Neural progenitor cell (in vitro differentiated cells): ENCODE results near the gene MSANTD1. TPM values are rescaled to one million over a fixed set of nuclear protein-coding genes. Genes with fewer than 3 reads are reported as not detected.

Source experiments
- DNase-seq: peaks from one replicate; pipeline ENCODE4 v3.0.0-alpha.2; 2016; ENCODE audit warnings: low spot score
- H2AFZ ChIP-seq: fragments of 200-600 bp; sonication (generic); replicated peaks from 2 replicates; pipeline ENCODE4 v1.6.1; 2016; ENCODE audit warnings: antibody characterized with exemption
- H3F3A ChIP-seq: fragments of 200-600 bp; sonication (generic); 2 replicates; pipeline ENCODE4 v1.6.1; 2016; ENCODE audit warnings: antibody characterized with exemption, low read depth
- H3K27ac ChIP-seq: fragments of 200-600 bp; sonication (generic); 2 replicates; pipeline ENCODE4 v1.5.1; 2016; ENCODE audit warnings: mild to moderate bottlenecking
- H3K27me3 ChIP-seq: fragments of 200-600 bp; sonication (generic); 2 replicates; pipeline ENCODE4 v1.6.1; 2016; ENCODE audit warnings: mild to moderate bottlenecking, moderate library complexity
- H3K36me3 ChIP-seq: fragments of 200-600 bp; sonication (generic); 2 replicates; pipeline ENCODE4 v1.5.1; 2016
- H3K4me1 ChIP-seq: fragments of 200-600 bp; sonication (generic); 2 replicates; pipeline ENCODE4 v1.6.1; 2016; ENCODE audit warnings: mixed run types
- H3K4me2 ChIP-seq: fragments of 200-600 bp; sonication (generic); 2 replicates; pipeline ENCODE4 v1.6.1; 2016
- H3K4me3 ChIP-seq: fragments of 200-600 bp; sonication (generic); 2 replicates; pipeline ENCODE4 v1.5.1; 2016
- H3K79me2 ChIP-seq: fragments of 200-600 bp; sonication (generic); 2 replicates; pipeline ENCODE4 v1.6.1; 2016; ENCODE audit warnings: low read depth
- H3K9ac ChIP-seq: fragments of 200-600 bp; sonication (generic); 2 replicates; pipeline ENCODE4 v1.6.1; 2016
- H3K9me3 ChIP-seq: fragments of 200-600 bp; sonication (generic); 2 replicates; pipeline ENCODE4 v1.5.1; 2016; ENCODE audit warnings: low read depth
- H4K20me1 ChIP-seq: fragments of 200-600 bp; sonication (generic); 2 replicates; pipeline ENCODE4 v1.6.1; 2016; ENCODE audit warnings: low read depth
- H3K27ac Mint-ChIP-seq: 3 replicates; pipeline ENCODE4 v1.8.0; 2021; ENCODE audit warnings: mixed read lengths
- H3K27me3 Mint-ChIP-seq: 2 replicates; pipeline ENCODE4 v1.8.0; 2022; ENCODE audit warnings: low read depth, mild to moderate bottlenecking, inconsistent platforms, moderate library complexity, mixed read lengths; ENCODE audit not compliant: insufficient read depth
- H3K36me3 Mint-ChIP-seq: 3 replicates; pipeline ENCODE4 v1.8.0; 2021; ENCODE audit warnings: mixed read lengths
- H3K4me1 Mint-ChIP-seq: 3 replicates; pipeline ENCODE4 v1.8.0; 2021; ENCODE audit warnings: mixed read lengths
- H3K4me3 Mint-ChIP-seq: 3 replicates; pipeline ENCODE4 v1.8.0; 2021; ENCODE audit warnings: mild to moderate bottlenecking, moderate library complexity, mixed read lengths
- H3K9me3 Mint-ChIP-seq: 3 replicates; pipeline ENCODE4 v1.8.0; 2020; ENCODE audit warnings: mixed read lengths
- CTCF ChIP-seq: fragments of 200-600 bp; sonication (generic); IDR thresholded peaks from 2 replicates; pipeline ENCODE4 v1.5.1; 2017; ENCODE audit warnings: antibody characterized with exemption, mild to moderate bottlenecking
- EZH2 ChIP-seq: fragments of 200-600 bp; sonication (generic); IDR thresholded peaks from 2 replicates; pipeline ENCODE4 v1.6.1; 2017; ENCODE audit warnings: antibody characterized with exemption, mild to moderate bottlenecking, moderate library complexity
- EZH2phosphoT487 ChIP-seq: fragments of 200-600 bp; sonication (generic); IDR thresholded peaks from 2 replicates; pipeline ENCODE4 v1.6.1; 2017; ENCODE audit warnings: antibody characterized with exemption
- total RNA-seq: library from RNA; depleted of rRNA; stranded (reverse); fragments of >200 nt; gene quantifications from 2 replicates; pipeline ENCODE4 v1.2.3, GENCODE V29; 2015; ENCODE audit warnings: low replicate concordance

MSANTD1 gene
- total RNA-seq, 1 donor from 2014 or later: 0.17 TPM

- peak overlapping the region; percentile 25 for H3K27ac Mint-ChIP-seq
- TF ChIP-seq CTCF (no peak), EZH2 (no peak), EZH2phosphoT487 (no peak)
Observed at GRCh38 chr4:3249711-3250437, 915 bp downstream of the MSANTD1 start.

GRCh38 chr4:3250438-3250955, 1.5 kb downstream of the MSANTD1 start:
- Histone ChIP-seq H3F3A (no peaks in the 10 kb centered on the region), H3K36me3 (no peaks in the 10 kb centered on the region), H3K9ac (no peak overlapping the region), H3K27me3 (no peaks in the 10 kb centered on the region), H3K27ac (no peak overlapping the region), H3K4me3 (no peak overlapping the region), H4K20me1 (no peaks in the 10 kb centered on the region), H2AFZ (no peak overlapping the region), H3K4me2 (no peak overlapping the region), H3K9me3 (no peaks in the 10 kb centered on the region), H3K4me1 (no peaks in the 10 kb centered on the region), H3K79me2 (no peaks in the 10 kb centered on the region)
- no peaks in the 10 kb centered on the region for H3K36me3 Mint-ChIP-seq
- H3K4me1 Mint-ChIP-seq: peaks cover 6% of the 10 kb centered on the region
- H3K4me3 Mint-ChIP-seq: no peak overlapping the region
- H3K27me3 Mint-ChIP-seq: no peaks in the 10 kb centered on the region
- TF ChIP-seq EZH2 (no peak), EZH2phosphoT487 (no peak), CTCF (no peak)
- H3K9me3 Mint-ChIP-seq: no peaks in the 10 kb centered on the region
- peak overlapping the region; percentile 25 for H3K27ac Mint-ChIP-seq
- DNase-seq: no peak

More at GRCh38 chr4:3249711-3250437, 915 bp downstream of the MSANTD1 start:
- Histone ChIP-seq H3K4me3 (no peak overlapping the region), H2AFZ (no peak overlapping the region), H3K9me3 (no peaks in the 10 kb centered on the region), H3K27me3 (no peaks in the 10 kb centered on the region), H3K4me1 (no peaks in the 10 kb centered on the region), H3K9ac (no peak overlapping the region), H3F3A (no peaks in the 10 kb centered on the region), H3K4me2 (no peak overlapping the region), H4K20me1 (no peaks in the 10 kb centered on the region), H3K79me2 (no peaks in the 10 kb centered on the region), H3K27ac (no peak overlapping the region), H3K36me3 (no peaks in the 10 kb centered on the region)
- no peaks in the 10 kb centered on the region for H3K36me3 Mint-ChIP-seq
- H3K9me3 Mint-ChIP-seq: no peaks in the 10 kb centered on the region
- H3K27me3 Mint-ChIP-seq: no peaks in the 10 kb centered on the region
- no peak overlapping the region for H3K4me3 Mint-ChIP-seq
- peaks cover 6% of the 10 kb centered on the region for H3K4me1 Mint-ChIP-seq
- no peak for DNase-seq

- H3K9ac ChIP-seq: no peak overlapping the region
- H3K4me1 Mint-ChIP-seq: peaks cover 6% of the 10 kb centered on the region
- no peaks in the 10 kb centered on the region for H3K9me3 ChIP-seq
- H3K36me3 ChIP-seq: no peaks in the 10 kb centered on the region
- H3K4me3 ChIP-seq: no peak overlapping the region
- no peaks in the 10 kb centered on the region for H3K4me1 ChIP-seq
- no peak for DNase-seq
- H3K27ac Mint-ChIP-seq: no peak overlapping the region
- no peak overlapping the region for H3K4me3 Mint-ChIP-seq
- no peaks in the 10 kb centered on the region for H3K9me3 Mint-ChIP-seq
- no peaks in the 10 kb centered on the region for H4K20me1 ChIP-seq
- no peaks in the 10 kb centered on the region for H3F3A ChIP-seq
- TF ChIP-seq EZH2 (no peak), EZH2phosphoT487 (no peak), CTCF (no peak)
- H2AFZ ChIP-seq: no peak overlapping the region
- H3K27me3 Mint-ChIP-seq: no peaks in the 10 kb centered on the region
- no peaks in the 10 kb centered on the region for H3K27me3 ChIP-seq
- no peak overlapping the region for H3K27ac ChIP-seq
- no peaks in the 10 kb centered on the region for H3K79me2 ChIP-seq
- no peaks in the 10 kb centered on the region for H3K36me3 Mint-ChIP-seq
- H3K4me2 ChIP-seq: no peak overlapping the region
Observed at GRCh38 chr4:3250956-3251690, 2.2 kb downstream of the MSANTD1 start.
